ENCODE measurements around the gene NXNL1. TPM values are rescaled to one million over a fixed set of nuclear protein-coding genes. Genes with fewer than 3 reads are reported as not detected.

Gene NXNL1
- total and polyA plus RNA-seq, 9 of the 15 experiments (the other 6 are each of a cell fraction or from before 2014, with no cell fraction given), result not detected

GRCh38 chr19:17495639-17496296, 35.0 kb upstream of the NXNL1 start:
- WGBS (ENCODE audit: insufficient coverage, low coverage, missing lambda C conversion rate), result 32% methylated on average over 9 of the region's 9 CpGs
- ChIA-PET POLR2A (interaction anchor here (0.6 to 1.0 kb wide), 7 partner anchors 11 to 80 kb away, joined by 3 to 4 read pairs (median 3); partner anchors contain the start of gene PGLS), CTCF (ENCODE audit: low intra/inter-chr PET ratio) (interaction anchor here (0.6 to 0.9 kb wide), 5 partner anchors 71 to 437 kb away, joined by 3 to 4 read pairs (median 3); partner anchors contain the start of gene CCDC124)
- no peak overlapping the region for H3K27ac ChIP-seq (ENCODE audit: extremely low read depth, low read depth, low read length)
- peaks cover 1% of the 10 kb centered on the region; the same call in 1 of the 3 replicates for H3K36me3 ChIP-seq (ENCODE audit: control insufficient read depth, insufficient read depth, low read length)
- H3K4me3 ChIP-seq, result no peak overlapping the region
- no TSS peak for BruUV-seq (replicated peaks)
- no peak overlapping the region for H3K4me2 ChIP-seq (ENCODE audit: insufficient read depth, low read length)
- no peaks in the 10 kb centered on the region for H3K27me3 ChIP-seq (ENCODE audit: control insufficient read depth in 2 of 2, insufficient read depth in 2 of 2, low read length in 2 of 2)
- no peaks in the 10 kb centered on the region for H3K9me1 ChIP-seq (ENCODE audit: control insufficient read depth, insufficient read depth, low read length)
- FAIRE-seq (no peak), ATAC-seq (no peak), DNase-seq (ENCODE audit: extremely low read depth in 1 of 4, low spot score in 3 of 4) (no peak)
- H2AFZ ChIP-seq (ENCODE audit: low read depth, low read length), result no peak overlapping the region
- H3K9ac ChIP-seq (ENCODE audit: insufficient read depth in 1 of 2, low read depth in 2 of 2, low read length in 2 of 2), result peak overlapping the region in 1 of 2 experiments; percentile 43; a peak in 2 of 4 replicates
- intact Hi-C loops (cut with micrococcal nuclease), result no loop called here
- in situ Hi-C loops (cut with MboI), result loop anchor here (5.0 kb wide), 1 partner anchor 362 kb away; the partner anchor contains the start of gene RPL18A
- peaks cover 6 to 36% of the 10 kb centered on the region in 2 experiments; a peak in 3 of 5 replicates for H3K4me1 ChIP-seq (replicated peaks in 1 of 2; ENCODE audit: control insufficient read depth in 2 of 2, insufficient read depth in 2 of 2, low read length in 2 of 2)
- no peaks in the 10 kb centered on the region; the same call in 1 of the 2 replicates for H4K20me1 ChIP-seq (replicated peaks; ENCODE audit: control insufficient read depth, insufficient read depth, low read length)
- no peaks in the 10 kb centered on the region for H3K9me3 ChIP-seq (replicated peaks; ENCODE audit: control insufficient read depth, insufficient read depth, low read depth, low read length)
- H3K79me2 ChIP-seq (ENCODE audit: control insufficient read depth, insufficient read depth, low read length), result no peaks in the 10 kb centered on the region
- no peak for TF ChIP-seq FOXK1 (CRISPR knock-in tag; IDR thresholded peaks at IDR 0.05; ENCODE audit: borderline replicate concordance)
- no peak for TF ChIP-seq MTA3 (IDR thresholded peaks at IDR 0.05; ENCODE audit: borderline replicate concordance)
- TF ChIP-seq VEZF1 (CRISPR knock-in tag; IDR thresholded peaks at IDR 0.05), result no peak
- TF ChIP-seq, protein P1, sequence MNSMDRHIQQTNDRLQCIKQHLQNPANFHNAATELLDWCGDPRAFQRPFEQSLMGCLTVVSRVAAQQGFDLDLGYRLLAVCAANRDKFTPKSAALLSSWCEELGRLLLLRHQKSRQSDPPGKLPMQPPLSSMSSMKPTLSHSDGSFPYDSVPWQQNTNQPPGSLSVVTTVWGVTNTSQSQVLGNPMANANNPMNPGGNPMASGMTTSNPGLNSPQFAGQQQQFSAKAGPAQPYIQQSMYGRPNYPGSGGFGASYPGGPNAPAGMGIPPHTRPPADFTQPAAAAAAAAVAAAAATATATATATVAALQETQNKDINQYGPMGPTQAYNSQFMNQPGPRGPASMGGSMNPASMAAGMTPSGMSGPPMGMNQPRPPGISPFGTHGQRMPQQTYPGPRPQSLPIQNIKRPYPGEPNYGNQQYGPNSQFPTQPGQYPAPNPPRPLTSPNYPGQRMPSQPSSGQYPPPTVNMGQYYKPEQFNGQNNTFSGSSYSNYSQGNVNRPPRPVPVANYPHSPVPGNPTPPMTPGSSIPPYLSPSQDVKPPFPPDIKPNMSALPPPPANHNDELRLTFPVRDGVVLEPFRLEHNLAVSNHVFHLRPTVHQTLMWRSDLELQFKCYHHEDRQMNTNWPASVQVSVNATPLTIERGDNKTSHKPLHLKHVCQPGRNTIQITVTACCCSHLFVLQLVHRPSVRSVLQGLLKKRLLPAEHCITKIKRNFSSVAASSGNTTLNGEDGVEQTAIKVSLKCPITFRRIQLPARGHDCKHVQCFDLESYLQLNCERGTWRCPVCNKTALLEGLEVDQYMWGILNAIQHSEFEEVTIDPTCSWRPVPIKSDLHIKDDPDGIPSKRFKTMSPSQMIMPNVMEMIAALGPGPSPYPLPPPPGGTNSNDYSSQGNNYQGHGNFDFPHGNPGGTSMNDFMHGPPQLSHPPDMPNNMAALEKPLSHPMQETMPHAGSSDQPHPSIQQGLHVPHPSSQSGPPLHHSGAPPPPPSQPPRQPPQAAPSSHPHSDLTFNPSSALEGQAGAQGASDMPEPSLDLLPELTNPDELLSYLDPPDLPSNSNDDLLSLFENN (IDR thresholded peaks at IDR 0.05; ENCODE audit: low read depth in 2 of 2, low read length in 2 of 2), result no peak
- TF ChIP-seq PHF21A (IDR thresholded peaks at IDR 0.05; ENCODE audit: borderline replicate concordance, low read depth), result no peak
- TF ChIP-seq CTBP1 (IDR thresholded peaks at IDR 0.05; ENCODE audit: borderline replicate concordance), result no peak
- TF ChIP-seq STAT5B (CRISPR knock-in tag; IDR thresholded peaks at IDR 0.05), result no peak
- TF ChIP-seq COPS2 (conservative IDR thresholded peaks at IDR 0.05), result no peak
- TF ChIP-seq MAFF (IDR thresholded peaks at IDR 0.05; ENCODE audit: low read length), result no peak
- TF ChIP-seq NRF1 (conservative IDR thresholded peaks at IDR 0.05 in 1 of 2, IDR thresholded peaks at IDR 0.05 in 1 of 2), result no peak
- no peak for TF ChIP-seq ZNF316 (IDR thresholded peaks at IDR 0.05)
- TF ChIP-seq ZNF41 (CRISPR knock-in tag; conservative IDR thresholded peaks at IDR 0.05), result no peak
- TF ChIP-seq ESRRB (CRISPR knock-in tag; IDR thresholded peaks at IDR 0.05; ENCODE audit: borderline replicate concordance), result no peak
- TF ChIP-seq, protein P2, sequence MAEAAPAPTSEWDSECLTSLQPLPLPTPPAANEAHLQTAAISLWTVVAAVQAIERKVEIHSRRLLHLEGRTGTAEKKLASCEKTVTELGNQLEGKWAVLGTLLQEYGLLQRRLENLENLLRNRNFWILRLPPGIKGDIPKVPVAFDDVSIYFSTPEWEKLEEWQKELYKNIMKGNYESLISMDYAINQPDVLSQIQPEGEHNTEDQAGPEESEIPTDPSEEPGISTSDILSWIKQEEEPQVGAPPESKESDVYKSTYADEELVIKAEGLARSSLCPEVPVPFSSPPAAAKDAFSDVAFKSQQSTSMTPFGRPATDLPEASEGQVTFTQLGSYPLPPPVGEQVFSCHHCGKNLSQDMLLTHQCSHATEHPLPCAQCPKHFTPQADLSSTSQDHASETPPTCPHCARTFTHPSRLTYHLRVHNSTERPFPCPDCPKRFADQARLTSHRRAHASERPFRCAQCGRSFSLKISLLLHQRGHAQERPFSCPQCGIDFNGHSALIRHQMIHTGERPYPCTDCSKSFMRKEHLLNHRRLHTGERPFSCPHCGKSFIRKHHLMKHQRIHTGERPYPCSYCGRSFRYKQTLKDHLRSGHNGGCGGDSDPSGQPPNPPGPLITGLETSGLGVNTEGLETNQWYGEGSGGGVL (CRISPR knock-in tag; IDR thresholded peaks at IDR 0.05), result no peak
